ENCODE results near the gene GAB1.

Gene GAB1

DNA sequence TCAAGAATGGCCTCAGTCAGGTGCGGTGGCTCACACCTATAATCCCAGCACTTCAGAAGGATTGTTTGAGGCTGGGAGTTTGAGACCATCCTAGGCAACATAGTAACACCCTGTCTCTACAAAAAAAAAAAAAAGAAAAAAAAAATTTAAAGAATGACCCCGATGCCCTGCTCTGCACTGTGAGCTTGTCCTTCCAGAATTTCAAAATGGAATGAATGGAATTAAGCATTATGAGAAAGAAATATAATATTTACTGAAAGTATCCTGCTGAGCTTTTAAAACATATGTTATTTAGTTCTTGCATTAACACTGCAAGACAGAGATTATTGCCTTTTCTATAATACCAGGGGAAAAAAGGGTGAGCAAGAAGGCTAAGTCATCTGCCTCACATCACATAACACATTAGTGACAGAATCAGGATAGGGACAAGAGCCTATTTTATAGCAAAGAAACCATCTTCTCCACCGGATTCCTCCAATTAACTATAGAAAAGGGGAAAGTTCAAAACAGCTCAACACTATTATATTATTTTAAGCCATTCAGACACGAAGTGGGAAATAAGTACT is 41.9 kb upstream of the GAB1 start:
- no peak overlapping the region for H3K27ac ChIP-seq (ENCODE audit: low read depth, low read length)
- no peaks in the 10 kb centered on the region for H3K36me3 ChIP-seq (ENCODE audit: low read length)
- H3K79me2 ChIP-seq (ENCODE audit: insufficient read depth, low read length) = no peaks in the 10 kb centered on the region
- no peak for TF ChIP-seq EZH2phosphoT487 (conservative IDR thresholded peaks at IDR 0.05; ENCODE audit: low read length)
- TF ChIP-seq, protein P1, sequence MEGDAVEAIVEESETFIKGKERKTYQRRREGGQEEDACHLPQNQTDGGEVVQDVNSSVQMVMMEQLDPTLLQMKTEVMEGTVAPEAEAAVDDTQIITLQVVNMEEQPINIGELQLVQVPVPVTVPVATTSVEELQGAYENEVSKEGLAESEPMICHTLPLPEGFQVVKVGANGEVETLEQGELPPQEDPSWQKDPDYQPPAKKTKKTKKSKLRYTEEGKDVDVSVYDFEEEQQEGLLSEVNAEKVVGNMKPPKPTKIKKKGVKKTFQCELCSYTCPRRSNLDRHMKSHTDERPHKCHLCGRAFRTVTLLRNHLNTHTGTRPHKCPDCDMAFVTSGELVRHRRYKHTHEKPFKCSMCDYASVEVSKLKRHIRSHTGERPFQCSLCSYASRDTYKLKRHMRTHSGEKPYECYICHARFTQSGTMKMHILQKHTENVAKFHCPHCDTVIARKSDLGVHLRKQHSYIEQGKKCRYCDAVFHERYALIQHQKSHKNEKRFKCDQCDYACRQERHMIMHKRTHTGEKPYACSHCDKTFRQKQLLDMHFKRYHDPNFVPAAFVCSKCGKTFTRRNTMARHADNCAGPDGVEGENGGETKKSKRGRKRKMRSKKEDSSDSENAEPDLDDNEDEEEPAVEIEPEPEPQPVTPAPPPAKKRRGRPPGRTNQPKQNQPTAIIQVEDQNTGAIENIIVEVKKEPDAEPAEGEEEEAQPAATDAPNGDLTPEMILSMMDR (IDR thresholded peaks at IDR 0.05; ENCODE audit: insufficient read depth, low read length, poor library complexity, severe bottlenecking) = no peak
- no peaks in the 10 kb centered on the region for H3F3A ChIP-seq (ENCODE audit: insufficient read depth)
- H3K9me2 ChIP-seq (replicated peaks; ENCODE audit: insufficient read depth, low read length) = no peaks in the 10 kb centered on the region
- no peaks in the 10 kb centered on the region for H3K27me3 ChIP-seq (ENCODE audit: low read length)
- H3K4me3 ChIP-seq (ENCODE audit: insufficient read depth, low read length, poor library complexity, severe bottlenecking) = no peak overlapping the region
- H2AFZ ChIP-seq (ENCODE audit: low read depth, low read length, severe bottlenecking) = no peak overlapping the region
- H3K9me3 ChIP-seq (ENCODE audit: insufficient read depth, low read length) = no peaks in the 10 kb centered on the region
- H3K9ac ChIP-seq (ENCODE audit: low read length) = no peak overlapping the region
- no peak overlapping the region for H3K4me2 ChIP-seq (ENCODE audit: low read depth, low read length, poor library complexity, severe bottlenecking)
- H4K20me1 ChIP-seq (ENCODE audit: low read depth, low read length) = no peaks in the 10 kb centered on the region

DNA sequence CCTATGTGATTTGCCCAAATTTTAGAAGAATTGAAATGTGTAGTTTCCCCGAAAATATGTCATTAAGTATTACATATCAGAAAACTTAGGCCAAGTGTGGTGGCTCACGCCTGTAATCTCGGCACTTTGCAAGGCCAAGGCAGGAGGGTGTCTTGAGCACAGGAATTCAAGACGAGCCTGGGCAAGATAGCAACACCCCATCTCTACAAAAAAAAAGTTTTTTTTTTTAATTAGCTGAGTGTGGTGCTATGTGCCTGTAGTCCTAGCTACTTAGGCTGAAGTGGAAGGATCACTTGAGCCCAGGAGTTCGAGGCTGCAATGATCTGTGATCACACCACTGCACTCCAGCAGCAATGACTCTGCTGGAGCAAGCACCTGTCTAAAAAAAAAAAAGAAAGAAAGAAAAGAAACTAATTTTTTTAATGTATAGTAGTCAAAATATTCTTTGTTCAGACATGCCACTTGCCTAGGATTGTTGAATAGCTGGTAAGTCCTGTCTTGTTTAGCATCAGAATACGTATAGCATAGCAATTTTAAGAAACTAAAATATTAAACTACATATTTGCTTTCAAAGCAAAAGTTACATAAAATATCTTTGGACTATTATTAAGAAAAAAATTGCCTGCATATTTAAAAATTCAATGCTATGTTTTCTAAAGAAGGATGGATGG is 40.1 kb upstream of the GAB1 start:
- Histone ChIP-seq H3K27ac (ENCODE audit: low read depth, low read length) (no peak overlapping the region), H3K4me2 (ENCODE audit: low read depth, low read length, poor library complexity, severe bottlenecking) (no peak overlapping the region), H3K36me3 (ENCODE audit: low read length) (no peaks in the 10 kb centered on the region), H3K9ac (ENCODE audit: low read length) (no peak overlapping the region), H3K9me2 (replicated peaks; ENCODE audit: insufficient read depth, low read length) (no peaks in the 10 kb centered on the region), H3F3A (ENCODE audit: insufficient read depth) (no peaks in the 10 kb centered on the region), H4K20me1 (ENCODE audit: low read depth, low read length) (no peaks in the 10 kb centered on the region), H3K9me3 (ENCODE audit: insufficient read depth, low read length) (no peaks in the 10 kb centered on the region), H2AFZ (ENCODE audit: low read depth, low read length, severe bottlenecking) (no peak overlapping the region), H3K79me2 (ENCODE audit: insufficient read depth, low read length) (no peaks in the 10 kb centered on the region), H3K4me3 (ENCODE audit: insufficient read depth, low read length, poor library complexity, severe bottlenecking) (no peak overlapping the region), H3K27me3 (ENCODE audit: low read length) (no peaks in the 10 kb centered on the region)
- TF ChIP-seq, protein P1 (IDR thresholded peaks at IDR 0.05; ENCODE audit: insufficient read depth, low read length, poor library complexity, severe bottlenecking) = no peak
- no peak for TF ChIP-seq EZH2phosphoT487 (conservative IDR thresholded peaks at IDR 0.05; ENCODE audit: low read length)

DNA sequence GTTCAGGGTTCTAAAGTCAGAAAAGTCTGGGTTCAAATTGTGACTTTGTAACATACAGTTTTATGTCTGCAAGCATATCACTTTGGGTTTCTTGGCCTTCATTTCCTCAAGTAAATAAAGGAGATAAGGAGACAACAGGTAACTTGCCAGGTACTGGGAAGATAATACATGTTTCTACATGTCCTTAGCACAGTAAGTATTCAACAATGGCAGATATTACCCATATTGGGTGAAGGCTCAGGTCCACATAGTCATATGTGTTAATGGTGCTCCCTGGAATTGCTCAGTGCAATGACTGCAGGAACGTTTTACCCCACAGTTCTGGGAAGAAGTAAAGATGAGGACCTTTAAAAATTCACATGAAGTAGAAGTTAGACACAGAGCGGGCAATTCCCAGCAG is 35.8 kb upstream of the GAB1 start:
- Histone ChIP-seq H3F3A (ENCODE audit: insufficient read depth) (no peaks in the 10 kb centered on the region), H3K9me3 (ENCODE audit: insufficient read depth, low read length) (no peaks in the 10 kb centered on the region), H2AFZ (ENCODE audit: low read depth, low read length, severe bottlenecking) (no peak overlapping the region), H4K20me1 (ENCODE audit: low read depth, low read length) (no peaks in the 10 kb centered on the region), H3K36me3 (ENCODE audit: low read length) (no peaks in the 10 kb centered on the region), H3K4me2 (ENCODE audit: low read depth, low read length, poor library complexity, severe bottlenecking) (no peak overlapping the region), H3K4me3 (ENCODE audit: insufficient read depth, low read length, poor library complexity, severe bottlenecking) (no peak overlapping the region), H3K9me2 (replicated peaks; ENCODE audit: insufficient read depth, low read length) (no peaks in the 10 kb centered on the region), H3K9ac (ENCODE audit: low read length) (no peak overlapping the region), H3K79me2 (ENCODE audit: insufficient read depth, low read length) (no peaks in the 10 kb centered on the region), H3K27me3 (ENCODE audit: low read length) (no peaks in the 10 kb centered on the region), H3K27ac (ENCODE audit: low read depth, low read length) (no peak overlapping the region)
- TF ChIP-seq, protein P1 (IDR thresholded peaks at IDR 0.05; ENCODE audit: insufficient read depth, low read length, poor library complexity, severe bottlenecking) = no peak
- no peak for TF ChIP-seq EZH2phosphoT487 (conservative IDR thresholded peaks at IDR 0.05; ENCODE audit: low read length)

All from SU-DHL-6 (cell line).